HG03196 (cell line): ENCODE measurements around the gene RNASE7.
"Not testable (repeated sequence)": the region's sequence is repeated elsewhere in the genome, so short reads cannot be mapped to it uniquely, and the experiment has no call there.

ENCODE experiments used
- ATAC-seq: cut with Tn5 transposase; IDR thresholded peaks from one replicate; pipeline ENCODE4 v1.9.1; 2021; ENCODE audit not compliant: unreplicated experiment

Gene RNASE7

GRCh38 chr14:21023174-21023573, 19.0 kb upstream of the RNASE7 start:
- no peak for ATAC-seq

GRCh38 chr14:21023817-21024584, 18.2 kb upstream of the RNASE7 start:
- no peak for ATAC-seq

- no peak for ATAC-seq
These were observed 17.4 kb upstream of the RNASE7 start, which contains the start of gene NDRG2 for GRCh38 chr14:21024585-21025370. Gene NDRG2, minus strand, starts transcription at chr14:21025061. Its CDS starts 1,746 bp downstream, at chr14:21023315.

- ATAC-seq: no peak
These were observed 16.5 kb upstream of the RNASE7 start for GRCh38 chr14:21025371-21026273.

- ATAC-seq: no peak
These were observed 15.7 kb upstream of the RNASE7 start for GRCh38 chr14:21026274-21026987.

- ATAC-seq: no peak
These were observed 15.2 kb upstream of the RNASE7 start for GRCh38 chr14:21026988-21027315.

- ATAC-seq: no peak
These were observed 12.2 kb upstream of the RNASE7 start, which contains the start of gene TPPP2 for GRCh38 chr14:21029917-21030316. Gene TPPP2, plus strand, starts transcription at chr14:21030217. Its CDS starts 365 bp downstream, at chr14:21030582.

GRCh38 chr14:21030531-21030930, 11.6 kb upstream of the RNASE7 start:
- no peak for ATAC-seq

- no peak for ATAC-seq
These were observed 9.6 kb upstream of the RNASE7 start for GRCh38 chr14:21032326-21033132.

- no peak for ATAC-seq
These were observed 8.9 kb upstream of the RNASE7 start for GRCh38 chr14:21033133-21033698.

- no peak for ATAC-seq
These were observed 7.5 kb upstream of the RNASE7 start, which contains the start of gene RNASE13 for GRCh38 chr14:21034707-21035106. Gene RNASE13, minus strand, starts transcription at chr14:21034807. Its CDS starts 519 bp downstream, at chr14:21034288.

- ATAC-seq: no peak
These were observed 5.4 kb upstream of the RNASE7 start for GRCh38 chr14:21036751-21037150.

- ATAC-seq: no peak
These were observed 5.0 kb upstream of the RNASE7 start for GRCh38 chr14:21037156-21037555.

GRCh38 chr14:21038441-21039422, 3.4 kb upstream of the RNASE7 start:
- no peak for ATAC-seq

GRCh38 chr14:21039585-21040369, 2.4 kb upstream of the RNASE7 start:
- no peak for ATAC-seq

- no peak for ATAC-seq
These were observed 1.7 kb upstream of the RNASE7 start for GRCh38 chr14:21040370-21040925.

- not testable (repeated sequence) for ATAC-seq
These were observed 1.2 kb upstream of the RNASE7 start for GRCh38 chr14:21040941-21041340.
